H1 (cell line): ENCODE measurements around the gene RASGEF1B. TPM values are rescaled to one million over a fixed set of nuclear protein-coding genes. Genes with fewer than 3 reads are reported as not detected.

Source experiments
- CTCF ChIA-PET: fragments of 300-600 bp; sonication (Branson Sonifier 250); formaldehyde crosslinking; loops from one replicate; lab custom pipeline; 2021; ENCODE audit not compliant: partially characterized antibody; lab: Charles Lee
- POLR2A ChIA-PET: fragments of 300-600 bp; sonication (Branson Sonifier 250); formaldehyde crosslinking; loops from one replicate; lab custom pipeline; 2021; ENCODE audit warnings: inconsistent platforms; ENCODE audit not compliant: partially characterized antibody; lab: Charles Lee
- DNase-seq, 2 experiments: peaks; one replicate each; pipeline versions ENCODE4 v3.0.0 to v3.0.0-alpha.2; 2010 to 2022; ENCODE audit warnings: low spot score in 2 of 2, low read depth in 1 of 2, mixed read lengths in 1 of 2
- FAIRE-seq: peaks from 2 replicates; lab custom pipeline; 2011; peaks lifted over from hg19 to GRCh38; lab: Jason Lieb, UNC
- H2AFZ ChIP-seq: 2 replicates; pipeline ENCODE4 v1.8.1; 2012; ENCODE audit warnings: low read length, inconsistent platforms
- H2AK5ac ChIP-seq: 2 replicates; pipeline ENCODE4 v1.6.1; 2013; ENCODE audit warnings: low read depth, low read length
- H2BK120ac ChIP-seq: replicated peaks from 2 replicates; pipeline ENCODE3; 2013; ENCODE audit warnings: low read depth, low read length, inconsistent platforms
- H2BK12ac ChIP-seq: 2 replicates; pipeline ENCODE4 v1.6.1; 2013; ENCODE audit warnings: low read depth, low read length
- H2BK15ac ChIP-seq: 2 replicates; pipeline ENCODE4 v1.6.1; 2013; ENCODE audit warnings: low read length
- H2BK20ac ChIP-seq: 2 replicates; pipeline ENCODE4 v1.6.1; 2013; ENCODE audit warnings: low read length
- H2BK5ac ChIP-seq: 2 replicates; pipeline ENCODE4 v1.6.1; 2013; ENCODE audit warnings: low read depth, low read length
- H3K14ac ChIP-seq: 2 replicates; pipeline ENCODE4 v1.6.1; 2013; ENCODE audit warnings: inconsistent platforms; ENCODE audit not compliant: insufficient read length
- H3K18ac ChIP-seq: 2 replicates; pipeline ENCODE4 v1.6.1; 2013; ENCODE audit warnings: low read length; ENCODE audit errors: extremely low read depth
- H3K23ac ChIP-seq: 2 replicates; pipeline ENCODE4 v1.6.1; 2013; ENCODE audit warnings: inconsistent platforms; ENCODE audit not compliant: insufficient read length
- H3K23me2 ChIP-seq: 2 replicates; pipeline ENCODE4 v1.6.1; 2013; ENCODE audit warnings: low read depth, low read length
- H3K27ac ChIP-seq: 2 replicates; pipeline ENCODE4 v1.6.1; 2011; ENCODE audit warnings: low read depth, low read length, inconsistent platforms
- H3K27me3 ChIP-seq, 4 experiments: replicated peaks in 1 of 4; 1 replicate in 1 of 4; 2 replicates in 3 of 4; pipeline versions ENCODE4 v1.6.1 to v1.8.1; 2011 to 2013; ENCODE audit warnings: low read length in 3 of 4, mild to moderate bottlenecking in 3 of 4, inconsistent platforms in 2 of 4, mixed read lengths in 2 of 4, moderate library complexity in 1 of 4; ENCODE audit not compliant: control insufficient read depth in 3 of 4, insufficient read depth in 3 of 4; ENCODE audit errors: extremely low read depth in 1 of 4
- H3K36me3 ChIP-seq, 4 experiments: 2 replicates each; pipeline versions ENCODE4 v1.6.1 to v1.8.1; 2011 to 2013; ENCODE audit warnings: mild to moderate bottlenecking in 4 of 4, low read length in 3 of 4, moderate library complexity in 2 of 4, control low read depth in 1 of 4, inconsistent platforms in 1 of 4; ENCODE audit not compliant: insufficient read depth in 4 of 4, control insufficient read depth in 2 of 4
- H3K4ac ChIP-seq: replicated peaks from 2 replicates; pipeline ENCODE3; 2013; ENCODE audit warnings: low read length, low read depth, mixed read lengths, inconsistent platforms; ENCODE audit not compliant: insufficient read length
- H3K4me1 ChIP-seq, 4 experiments: replicated peaks in 1 of 4; 1 replicate in 1 of 4; 2 replicates in 3 of 4; pipeline versions ENCODE4 v1.6.1 to v1.8.1; 2011 to 2013; ENCODE audit warnings: low read length in 3 of 4, inconsistent platforms in 2 of 4, mixed read lengths in 1 of 4; ENCODE audit not compliant: insufficient read depth in 4 of 4, control insufficient read depth in 3 of 4
- H3K4me2 ChIP-seq, 2 experiments: 2 replicates each; pipeline versions ENCODE4 v1.6.1 to v1.8.1; 2011 to 2013; ENCODE audit warnings: low read depth in 2 of 2, low read length in 2 of 2, control low read depth in 1 of 2, inconsistent platforms in 1 of 2, mild to moderate bottlenecking in 1 of 2; ENCODE audit not compliant: insufficient read depth in 1 of 2
- H3K4me3 ChIP-seq, 4 experiments: fragments of 200-600, 300-600 bp in 1 of 4; sonication (generic), shearing (Covaris generic), sonication (Bioruptor Twin) in 1 of 4; 2 replicates each; pipeline versions ENCODE4 v1.5.1 to v1.8.1; 2011 to 2016; ENCODE audit warnings: low read length in 4 of 4, low read depth in 3 of 4, control low read depth in 2 of 4, inconsistent platforms in 2 of 4, mild to moderate bottlenecking in 2 of 4, mixed read lengths in 1 of 4, moderate library complexity in 1 of 4; ENCODE audit not compliant: insufficient read depth in 2 of 4; ENCODE audit errors: extremely low read depth in 1 of 4
- H3K56ac ChIP-seq: replicated peaks from 2 replicates; pipeline ENCODE3; 2013; ENCODE audit warnings: low read depth, mild to moderate bottlenecking, mixed read lengths, low read length, inconsistent platforms; ENCODE audit not compliant: insufficient read length
- H3K79me1 ChIP-seq: 2 replicates; pipeline ENCODE4 v1.6.1; 2013; ENCODE audit warnings: low read depth, low read length, control low read depth
- H3K79me2 ChIP-seq, 2 experiments: 2 replicates each; pipeline versions ENCODE4 v1.6.1 to v1.8.1; 2012 to 2013; ENCODE audit warnings: low read length in 2 of 2, mild to moderate bottlenecking in 2 of 2, inconsistent platforms in 1 of 2; ENCODE audit not compliant: insufficient read depth in 2 of 2, control insufficient read depth in 1 of 2
- H3K9ac ChIP-seq, 4 experiments: replicated peaks in 1 of 4; 1 replicate in 1 of 4; 2 replicates in 3 of 4; pipeline versions ENCODE4 v1.6.1 to v1.8.1; 2011 to 2013; ENCODE audit warnings: low read depth in 3 of 4, low read length in 3 of 4, control low read depth in 2 of 4, mild to moderate bottlenecking in 2 of 4, moderate library complexity in 2 of 4, inconsistent platforms in 1 of 4; ENCODE audit errors: extremely low read depth in 1 of 4
- H3K9me3 ChIP-seq, 2 experiments: 2 replicates each; pipeline versions ENCODE4 v1.6.1 to v1.8.1; 2012 to 2013; ENCODE audit warnings: mild to moderate bottlenecking in 2 of 2, moderate library complexity in 2 of 2, control low read depth in 1 of 2, inconsistent platforms in 1 of 2, low read depth in 1 of 2, low read length in 1 of 2, mixed read lengths in 1 of 2; ENCODE audit not compliant: insufficient read depth in 2 of 2
- H4K20me1 ChIP-seq, 2 experiments: replicated peaks in 1 of 2; 2 replicates each; pipeline versions ENCODE3 to v1.8.1; 2011 to 2013; ENCODE audit warnings: inconsistent platforms in 2 of 2, low read length in 2 of 2, mild to moderate bottlenecking in 1 of 2; ENCODE audit not compliant: insufficient read depth in 2 of 2, control insufficient read depth in 1 of 2
- H4K5ac ChIP-seq: 2 replicates; pipeline ENCODE4 v1.6.1; 2013; ENCODE audit warnings: low read length, low read depth, mixed read lengths, inconsistent platforms; ENCODE audit not compliant: insufficient read length
- H4K8ac ChIP-seq: 2 replicates; pipeline ENCODE4 v1.8.0; 2013; ENCODE audit warnings: mild to moderate bottlenecking, moderate library complexity, low read length, inconsistent platforms; ENCODE audit not compliant: insufficient read depth; ENCODE audit errors: extremely low read depth
- H4K91ac ChIP-seq: replicated peaks from 2 replicates; pipeline ENCODE3; 2013; ENCODE audit warnings: low read length, mixed read lengths, inconsistent platforms; ENCODE audit not compliant: insufficient read length
- E2F6 ChIP-seq: IDR thresholded peaks from 2 replicates; pipeline ENCODE4 v1.6.1; 2012; ENCODE audit warnings: inconsistent platforms
- SP1 ChIP-seq: IDR thresholded peaks from 2 replicates; pipeline ENCODE4 v1.6.1; 2011; ENCODE audit warnings: low read depth, low read length
- WGBS, 2 experiments: shearing (Covaris generic) in 1 of 2; methylation state at CpG; one replicate each; pipeline versions ENCODE4 v1.1.6 to v1.1.7; 2013 to 2015; ENCODE audit warnings: low lambda C conversion rate in 2 of 2, mixed read lengths in 2 of 2, inconsistent platforms in 1 of 2, low coverage in 1 of 2, missing lambda C conversion rate in 1 of 2; ENCODE audit not compliant: insufficient replicate concordance in 2 of 2, insufficient coverage in 1 of 2, insufficient read length in 1 of 2; ENCODE audit errors: extremely low coverage in 1 of 2, missing lambda C conversion rate in 1 of 2; 5-methylcytosine and 5-hydroxymethylcytosine counted together
- polyA plus RNA-seq, 7 experiments: library from polyadenylated mRNA; depleted of rRNA in 3 of 7; stranded (reverse) in 5 of 7; unstranded in 2 of 7; fragments of >200 nt in 5 of 7; fragments of 200-250 nt in 2 of 7; gene quantifications; 1 replicate in 5 of 7; 2 replicates in 1 of 7; 4 replicates in 1 of 7; pipeline versions ENCODE4 v1.2.1 to v1.2.3, GENCODE V29; 2011 to 2013; ENCODE audit warnings: missing spikeins in 2 of 7, mixed read lengths in 2 of 7
- total RNA-seq: library from RNA; stranded (reverse); fragmentation: NEBNext Ultra II Directional; extraction: Animal tissue kit (Norgen Biotek cat#: 25700); gene quantifications from 2 replicates; pipeline ENCODE4 v1.2.1, GENCODE V29; 2021

RASGEF1B gene
- total and polyA plus RNA-seq, 2 of the 8 experiments (the other 6 are each of a cell fraction or from before 2014, with no cell fraction given), result 1.6 to 4.7 TPM

- Histone ChIP-seq H3K27ac (no peak overlapping the region), H3K23ac (no peak overlapping the region), H3K79me2 (no peaks in the 10 kb centered on the region), H3K27me3 (no peaks in the 10 kb centered on the region), H2BK120ac (no peak overlapping the region), H2BK20ac (no peak overlapping the region), H3K9me3 (no peaks in the 10 kb centered on the region), H3K18ac (no peak overlapping the region), H2AK5ac (no peak overlapping the region), H3K4me2 (no peak overlapping the region), H4K91ac (no peak overlapping the region), H2BK15ac (no peak overlapping the region), H3K36me3 (no peaks in the 10 kb centered on the region), H3K79me1 (no peaks in the 10 kb centered on the region), H3K14ac (no peak overlapping the region), H4K5ac (peak overlapping the region; percentile 42), H2BK12ac (no peak overlapping the region), H3K4me3 (no peak overlapping the region), H2BK5ac (no peak overlapping the region; the same call in 1 of the 2 replicates), H3K56ac (no peak overlapping the region), H4K20me1 (no peaks in the 10 kb centered on the region), H3K4ac (no peak overlapping the region), H2AFZ (no peak overlapping the region), H4K8ac (no peak overlapping the region), H3K23me2 (no peaks in the 10 kb centered on the region; the same call in 1 of the 2 replicates), H3K9ac (no peak overlapping the region), H3K4me1 (peaks cover 4 to 20% (median 16%) of the 10 kb centered on the region in 4 experiments; a peak in 6 of 7 replicates)
- no peak for DNase-seq
- CTCF ChIA-PET, result interaction anchor here (0.9 to 1.6 kb wide), 3 partner anchors 13 to 279 kb away, joined by 3 to 5 read pairs (median 4); no protein-coding TSS in a partner anchor
- FAIRE-seq, result peak; percentile 19
- POLR2A ChIA-PET, result no interaction called here
- TF ChIP-seq E2F6 (peak; percentile 62; the same call in 1 of the 2 replicates), SP1 (no peak)
- whole genome bisulfite sequencing, 2 experiments, result 82% methylated on average over 6 of the region's 6 CpGs; no CpG with 5 or more reads in 1 of the 2 experiments
These were observed 50.1 kb downstream of the RASGEF1B start for GRCh38 chr4:81421346-81422218.
